Fibroblast of skin of right quadriceps (primary cell): ENCODE results near the gene EML5.

Experiments used
- DNase-seq: peaks from one replicate; pipeline ENCODE4 v3.0.0-alpha.2; 2013

Gene EML5

GRCh38 chr14:88698651-88699050, 94.1 kb downstream of the EML5 start:
- no peak for DNase-seq

GRCh38 chr14:88695870-88696269, 96.9 kb downstream of the EML5 start:
- peak; percentile 32 for DNase-seq

GRCh38 chr14:88688386-88688785, 104.4 kb downstream of the EML5 start:
- DNase-seq, result no peak

DNA sequence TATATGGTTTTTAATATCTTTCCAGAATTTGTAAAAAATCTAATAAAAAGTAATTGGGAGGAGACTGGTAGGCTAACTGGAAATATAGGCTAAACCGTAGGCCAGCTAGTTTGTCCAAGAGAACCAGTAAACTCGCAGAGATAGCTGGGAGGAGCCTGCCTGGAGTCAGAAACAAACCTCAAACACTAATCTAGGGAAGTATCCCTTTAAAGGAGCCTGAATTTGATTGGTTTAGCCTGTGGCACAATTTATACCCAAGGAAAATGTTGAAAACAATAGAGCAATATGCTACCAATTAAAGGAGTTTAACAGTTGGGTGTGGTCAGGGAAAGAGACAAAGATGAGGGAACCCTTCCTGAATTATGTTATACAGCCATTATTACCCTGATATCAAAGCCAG, 109.6 kb downstream of the EML5 start:
- DNase-seq, result no peak

DNA sequence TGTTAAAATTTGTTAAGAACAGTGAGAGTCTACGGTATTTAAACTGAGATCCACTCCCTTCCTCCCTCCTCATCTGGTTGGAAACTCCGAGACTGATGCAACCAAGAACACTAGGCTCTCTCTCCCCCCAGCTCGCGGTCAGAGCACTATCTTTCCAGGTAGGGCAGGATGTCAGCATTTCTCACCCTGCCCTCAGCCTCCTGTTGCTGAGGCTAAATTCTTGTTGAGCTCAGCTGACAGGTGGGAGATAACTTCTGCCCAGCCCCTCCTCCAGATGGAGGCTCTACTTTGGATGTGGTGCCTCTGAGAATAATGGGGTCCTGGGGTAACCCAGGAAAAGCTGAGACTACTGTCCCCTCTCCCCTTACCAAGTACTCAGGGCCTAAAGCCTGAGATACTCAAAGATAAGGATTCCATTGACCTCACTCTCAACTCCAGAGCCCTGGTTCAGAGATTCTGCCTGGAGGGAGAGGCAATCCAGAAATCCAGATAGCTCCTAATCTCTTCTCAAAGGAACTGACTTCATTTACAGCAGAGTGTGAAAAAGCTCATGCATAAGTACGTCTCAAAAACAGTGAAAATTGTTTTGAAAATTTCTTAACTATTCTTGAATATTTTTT, 110.1 kb downstream of the EML5 start:
- DNase-seq, result no peak

- no peak for DNase-seq
Observed at GRCh38 chr14:88681755-88682494, 110.8 kb downstream of the EML5 start.

DNA sequence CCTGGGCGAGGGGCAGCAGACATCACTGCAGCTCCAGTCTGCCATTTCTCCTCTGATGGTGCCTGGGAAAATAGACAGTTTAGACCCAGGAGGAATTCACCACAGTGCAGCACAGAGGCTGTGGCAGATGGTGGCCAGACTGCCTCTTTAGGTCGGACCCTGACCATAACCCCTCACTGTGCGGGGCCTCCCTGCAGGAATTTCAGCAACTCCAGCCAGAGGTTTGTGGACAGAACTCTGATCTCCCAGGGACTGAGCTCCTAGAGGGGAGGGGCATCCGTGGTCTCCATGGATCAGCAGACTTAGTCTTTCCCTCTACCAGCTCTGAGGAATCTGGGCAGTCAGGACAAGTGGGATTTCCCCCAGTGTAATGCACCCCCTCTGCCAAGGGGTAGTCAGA, 123.4 kb downstream of the EML5 start:
- no peak for DNase-seq

DNA sequence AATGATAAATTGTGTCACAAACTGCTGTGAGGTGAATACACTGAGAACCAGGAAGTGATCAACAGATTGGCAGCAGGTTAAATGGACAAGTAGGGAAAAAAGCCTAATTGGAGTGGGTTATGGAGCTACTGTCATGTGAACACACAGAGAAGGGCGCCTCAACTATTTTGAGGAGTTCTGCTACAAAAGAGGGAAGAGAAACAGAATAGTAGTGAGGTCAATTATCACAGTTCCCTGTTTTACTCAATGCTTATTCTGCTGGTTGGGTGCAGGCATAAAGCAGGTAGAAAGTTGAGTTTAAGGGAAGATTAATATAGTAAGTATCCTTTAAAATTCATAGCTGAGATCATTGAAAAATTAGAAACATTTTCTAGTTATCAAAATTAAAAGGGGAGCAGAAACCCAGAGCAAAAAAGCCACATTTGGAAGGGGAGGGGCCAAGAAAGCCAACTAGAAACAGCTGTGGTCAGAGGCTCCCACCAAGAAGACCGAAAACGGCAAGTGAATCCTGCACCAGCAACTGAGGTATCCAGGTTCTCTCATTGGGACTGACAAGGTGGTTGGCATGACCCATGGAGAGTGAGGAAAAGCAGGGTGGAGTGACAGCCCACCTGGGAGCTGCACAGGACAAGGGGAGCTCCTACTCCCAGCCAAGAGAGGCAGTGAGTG, 124.2 kb downstream of the EML5 start:
- DNase-seq, result no peak

- DNase-seq, result peak; percentile 71
Observed at GRCh38 chr14:88667555-88668273, 125.0 kb downstream of the EML5 start.

GRCh38 chr14:88660056-88660455, 132.7 kb downstream of the EML5 start:
- DNase-seq, result peak; percentile 36

DNA sequence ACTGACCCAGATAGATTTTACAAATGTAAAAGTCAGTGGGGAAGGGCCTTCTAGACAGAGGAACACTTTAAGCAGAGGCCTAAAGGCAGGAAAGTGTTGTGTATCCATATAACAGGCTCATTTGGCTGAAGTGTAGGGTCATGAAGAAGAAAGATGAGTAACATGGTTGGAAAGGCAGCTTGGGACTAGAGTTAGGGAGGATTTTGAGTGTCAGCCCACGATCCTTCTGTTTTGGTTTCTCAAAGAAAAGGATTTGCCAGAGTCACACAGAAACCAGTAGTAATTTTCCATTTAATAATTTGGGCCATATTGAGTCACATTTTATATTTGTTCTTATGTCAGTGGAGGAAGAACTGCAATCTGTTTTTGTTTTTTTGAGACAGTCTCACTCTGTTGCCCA, 153.5 kb downstream of the EML5 start:
- DNase-seq, result no peak

- DNase-seq, result no peak
Observed at GRCh38 chr14:88632512-88632911, 160.2 kb downstream of the EML5 start.

DNA sequence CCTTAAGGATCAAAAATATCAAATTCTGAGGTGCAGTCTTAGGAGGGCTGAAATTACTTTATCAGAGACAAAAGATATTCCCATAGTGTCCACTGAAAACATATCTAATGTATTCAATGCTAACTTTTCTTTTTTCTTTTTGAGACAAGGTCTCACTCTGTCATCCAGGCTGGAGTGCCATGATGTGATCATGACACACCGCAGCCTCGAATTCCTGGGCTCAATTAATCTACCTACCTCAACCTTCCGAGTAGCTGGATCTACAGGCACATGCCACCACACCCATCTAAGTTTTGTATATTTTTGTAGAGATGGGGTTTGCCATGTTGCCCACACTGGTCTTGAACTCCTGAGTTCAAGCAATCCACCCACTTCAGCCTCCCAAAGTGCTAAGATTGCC, 161.7 kb downstream of the EML5 start:
- DNase-seq, result no peak

DNA sequence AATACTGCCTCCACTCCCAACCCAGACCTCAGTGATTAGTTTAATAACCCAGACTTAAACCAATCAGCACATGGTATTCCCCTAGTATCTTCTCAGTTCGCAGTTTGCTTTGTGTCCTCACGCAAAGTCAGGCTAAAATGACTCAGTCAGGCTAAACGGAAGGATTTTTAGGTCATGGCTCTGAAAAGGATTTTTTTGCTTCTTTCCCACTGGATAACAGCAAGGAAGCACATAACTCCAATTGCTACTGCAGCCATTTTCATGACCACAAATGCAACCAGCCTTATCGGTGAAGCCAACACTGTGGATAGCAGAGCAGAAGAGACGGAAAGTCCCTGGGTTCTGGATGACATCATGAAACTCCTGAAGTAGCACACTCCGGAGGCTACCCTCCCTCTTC, 162.2 kb downstream of the EML5 start:
- DNase-seq, result peak; percentile 20

DNA sequence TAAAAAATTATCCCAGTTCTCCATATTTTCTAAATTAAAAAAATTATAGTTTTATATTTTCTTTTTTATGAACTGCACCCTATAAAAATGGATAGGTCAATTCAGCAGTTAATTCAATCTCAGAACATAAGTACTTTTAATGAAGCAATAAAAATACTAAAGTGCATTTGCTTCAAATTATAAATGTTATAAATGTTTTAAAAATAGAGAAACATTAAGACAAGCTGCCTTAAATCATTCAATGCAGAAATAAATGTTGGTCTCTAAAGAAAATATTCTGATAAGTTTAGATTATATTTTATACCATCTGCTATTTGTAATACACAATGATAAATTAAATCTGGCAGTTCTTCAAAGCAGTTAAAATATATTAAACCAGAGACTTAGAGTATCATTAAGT, 164.3 kb downstream of the EML5 start:
- no peak for DNase-seq

DNA sequence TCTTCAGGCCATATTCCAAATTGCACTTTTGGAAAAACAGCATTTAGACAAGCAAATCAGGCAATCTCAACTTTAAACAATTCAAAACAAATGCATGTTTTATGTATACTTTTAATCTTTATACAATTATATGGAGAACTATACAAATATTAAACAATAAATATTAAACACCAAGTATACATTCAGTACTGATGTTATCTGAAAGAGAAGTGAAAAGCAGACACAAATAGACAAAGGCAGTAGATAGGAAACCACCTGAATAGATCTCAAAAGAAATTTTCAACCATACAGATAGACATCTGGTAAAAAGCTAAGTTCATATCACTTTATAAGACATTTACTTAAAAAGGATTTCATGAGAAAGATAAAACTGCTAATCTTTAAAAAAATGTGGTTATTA, 164.7 kb downstream of the EML5 start:
- no peak for DNase-seq

DNA sequence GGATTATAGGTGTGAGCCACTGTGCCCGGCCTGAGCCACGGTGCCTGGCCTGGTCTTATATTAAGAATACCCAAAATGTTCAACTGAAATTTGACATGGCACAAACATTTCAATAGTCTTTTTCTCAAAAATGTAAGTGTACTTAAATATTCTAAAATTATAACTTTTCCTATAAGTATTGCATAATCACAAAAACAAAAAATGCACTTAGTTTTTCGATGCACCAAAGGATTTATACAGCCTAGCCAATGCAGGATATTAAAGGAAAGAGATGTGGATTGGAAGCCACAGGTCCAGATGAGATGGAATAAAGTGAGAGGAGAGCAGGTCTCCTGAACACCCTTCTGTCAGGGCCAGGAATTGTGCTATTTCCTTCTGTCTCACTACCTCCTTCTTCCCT, 167.1 kb downstream of the EML5 start:
- no peak for DNase-seq

GRCh38 chr14:88621100-88621499, 171.7 kb downstream of the EML5 start:
- DNase-seq, result no peak

DNA sequence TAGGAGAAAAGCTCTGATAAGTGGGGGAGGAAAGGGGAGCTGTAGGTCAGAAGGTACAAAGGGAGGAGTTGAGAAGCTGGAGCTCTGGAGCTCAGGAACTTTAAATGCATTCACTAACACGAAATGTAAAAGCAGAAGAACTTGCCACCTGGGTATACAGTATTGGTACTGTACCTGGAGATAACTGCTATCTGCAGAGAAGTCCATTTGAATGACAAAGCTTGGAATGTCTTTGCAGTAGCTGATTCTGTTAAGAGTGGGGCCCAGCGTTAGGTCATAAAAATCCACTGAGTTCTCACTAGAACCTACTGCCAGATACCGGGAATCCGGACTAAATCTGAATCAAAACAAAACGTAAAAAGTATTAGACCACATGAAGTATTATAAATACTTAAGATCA, 174.3 kb downstream of the EML5 start:
- no peak for DNase-seq

DNA sequence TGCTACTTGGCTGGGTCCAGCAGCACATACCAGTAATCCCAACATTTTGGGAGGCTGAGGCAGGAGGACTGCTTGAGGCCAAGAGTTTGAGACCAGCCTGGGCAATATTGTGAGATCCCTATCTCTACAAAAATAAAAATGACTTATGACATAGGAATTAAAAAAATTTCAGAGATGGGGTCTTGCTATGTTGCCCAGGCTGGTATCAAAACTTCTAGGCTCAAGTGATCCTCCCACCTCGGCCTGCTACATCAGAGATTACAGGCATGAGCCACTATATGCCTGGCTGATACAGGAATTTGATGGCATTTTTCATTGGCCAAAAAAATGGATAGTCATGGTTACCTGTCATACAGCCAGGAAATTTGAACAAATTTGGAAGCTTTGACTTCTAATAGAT, 175.3 kb downstream of the EML5 start:
- no peak for DNase-seq

DNA sequence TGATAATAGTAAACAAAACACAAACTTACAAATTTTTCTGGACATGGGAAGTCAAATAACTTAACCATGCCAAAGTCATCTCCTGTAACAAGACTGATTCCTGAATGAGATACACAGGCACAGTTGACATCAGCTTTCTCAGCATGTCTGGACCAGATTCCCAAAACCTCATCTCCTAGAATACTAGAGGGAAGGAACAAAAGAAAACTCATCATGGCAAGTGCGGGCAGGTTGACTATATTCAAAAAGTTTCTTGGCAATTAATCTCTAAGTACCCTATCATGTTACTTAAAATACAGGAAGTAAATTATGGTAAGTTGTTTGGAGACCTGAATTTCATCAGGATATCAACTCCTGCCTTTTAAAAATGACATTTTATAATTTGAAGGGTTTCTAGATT, 176.1 kb downstream of the EML5 start:
- DNase-seq, result no peak

GRCh38 chr14:88614218-88614907, 178.4 kb downstream of the EML5 start:
- peak; percentile 79 for DNase-seq

- DNase-seq, result peak; percentile 16
Observed at GRCh38 chr14:88613552-88614010, 179.2 kb downstream of the EML5 start.
